HEK293 (cell line): ENCODE measurements around the gene MTFMT.

Experiments
- CTCF ChIA-PET: fragments of 350-600 bp; formaldehyde crosslinking; extraction: SDS; loops from one replicate; lab custom pipeline; 2021; ENCODE audit warnings: antibody characterized with exemption; lab: Yijun Ruan, JAX
- POLR2A ChIA-PET: fragments of 300-600 bp; formaldehyde crosslinking; extraction: SDS; loops from one replicate; lab custom pipeline; 2020; ENCODE audit warnings: antibody characterized with exemption, inconsistent platforms; lab: Yijun Ruan, JAX
- H3K27ac ChIP-seq: fragments of 200-500 bp; sonication (Bioruptor generic); 2 replicates; pipeline ENCODE4 v1.5.1; 2014; ENCODE audit warnings: low read depth, low read length, control low read depth, inconsistent platforms; ENCODE audit errors: extremely low read depth
- H3K36me3 ChIP-seq, 2 experiments: fragments of 200-500 bp in 1 of 2; sonication (Bioruptor generic) in 1 of 2; 1 replicate in 1 of 2; 2 replicates in 1 of 2; pipeline ENCODE4 v1.5.1; 2014 to 2017; ENCODE audit warnings: inconsistent platforms in 2 of 2, low read length in 2 of 2; ENCODE audit not compliant: control insufficient read depth in 2 of 2, insufficient read depth in 1 of 2
- H3K4me1 ChIP-seq: fragments of 200-500 bp; sonication (Bioruptor generic); 2 replicates; pipeline ENCODE4 v1.5.1; 2014; ENCODE audit warnings: mild to moderate bottlenecking, low read length, inconsistent platforms; ENCODE audit not compliant: control insufficient read depth, insufficient read depth
- H3K4me3 ChIP-seq: 2 replicates; pipeline ENCODE4 v1.5.1; 2011; ENCODE audit warnings: low read depth, mild to moderate bottlenecking, control low read depth, low read length, moderate library complexity
- H3K9me3 ChIP-seq: fragments of 200-500 bp; sonication (Bioruptor generic); 2 replicates; pipeline ENCODE4 v1.5.1; 2014; ENCODE audit warnings: low read depth, low read length, inconsistent platforms; ENCODE audit not compliant: control insufficient read depth, insufficient read depth
- KLF1 ChIP-seq: fragments of 450-650 bp; formaldehyde crosslinking; IDR thresholded peaks from 2 replicates; pipeline ENCODE4 v1.5.1; 2016; ENCODE audit warnings: missing biosample characterization, missing genetic modification characterization
- KLF7 ChIP-seq: fragments of 450-650 bp; formaldehyde crosslinking; IDR thresholded peaks from 2 replicates; pipeline ENCODE4 v1.5.1; 2016; ENCODE audit warnings: missing biosample characterization, missing genetic modification characterization, borderline replicate concordance
- MZF1 ChIP-seq: fragments of 450-650 bp; formaldehyde crosslinking; IDR thresholded peaks from 2 replicates; pipeline ENCODE4 v1.5.1; 2017; ENCODE audit warnings: missing biosample characterization, missing genetic modification characterization, borderline replicate concordance
- SCRT1 ChIP-seq: fragments of 450-650 bp; formaldehyde crosslinking; IDR thresholded peaks from 2 replicates; pipeline ENCODE4 v1.5.1; 2016; ENCODE audit warnings: missing biosample characterization, missing genetic modification characterization, borderline replicate concordance
- ZFP37 ChIP-seq: fragments of 450-650 bp; formaldehyde crosslinking; IDR thresholded peaks from 2 replicates; pipeline ENCODE4 v1.5.1; 2016; ENCODE audit warnings: missing biosample characterization, missing genetic modification characterization
- ZNF24 ChIP-seq: fragments of 450-650 bp; formaldehyde crosslinking; IDR thresholded peaks from 2 replicates; pipeline ENCODE4 v1.5.1; 2016; ENCODE audit warnings: missing biosample characterization, missing genetic modification characterization
- ZNF302 ChIP-seq: fragments of 450-650 bp; formaldehyde crosslinking; IDR thresholded peaks from 2 replicates; pipeline ENCODE4 v1.5.1; 2016; ENCODE audit warnings: missing biosample characterization, missing genetic modification characterization, low read depth
- ZNF311 ChIP-seq: fragments of 450-650 bp; formaldehyde crosslinking; IDR thresholded peaks from 2 replicates; pipeline ENCODE4 v1.5.1; 2017; ENCODE audit warnings: missing biosample characterization, missing genetic modification characterization, borderline replicate concordance
- ZNF37A ChIP-seq: fragments of 450-650 bp; IDR thresholded peaks from 2 replicates; pipeline ENCODE4 v1.5.1; 2018; ENCODE audit warnings: missing biosample characterization, missing genetic modification characterization
- ZNF426 ChIP-seq: fragments of 450-650 bp; formaldehyde crosslinking; IDR thresholded peaks from 2 replicates; pipeline ENCODE4 v1.5.1; 2017; ENCODE audit warnings: missing biosample characterization, missing genetic modification characterization, mild to moderate bottlenecking, inconsistent platforms, moderate library complexity
- ZNF529 ChIP-seq: fragments of 450-650 bp; formaldehyde crosslinking; IDR thresholded peaks from 2 replicates; pipeline ENCODE4 v1.5.1; 2017; ENCODE audit warnings: missing genetic modification characterization, missing biosample characterization; ENCODE audit not compliant: insufficient replicate concordance
- ZNF585B ChIP-seq: fragments of 450-650 bp; formaldehyde crosslinking; IDR thresholded peaks from 2 replicates; pipeline ENCODE4 v1.5.1; 2016; ENCODE audit warnings: missing biosample characterization, missing genetic modification characterization
- ZNF670 ChIP-seq: fragments of 450-650 bp; formaldehyde crosslinking; IDR thresholded peaks from 2 replicates; pipeline ENCODE4 v1.5.1; 2016; ENCODE audit warnings: missing biosample characterization, missing genetic modification characterization, low read depth
- ZNF768 ChIP-seq: fragments of 450-650 bp; formaldehyde crosslinking; IDR thresholded peaks from 2 replicates; pipeline ENCODE4 v1.5.1; 2018; ENCODE audit warnings: missing biosample characterization, mild to moderate bottlenecking, missing genetic modification characterization
- ZNF830 ChIP-seq: fragments of 450-650 bp; IDR thresholded peaks from 2 replicates; pipeline ENCODE4 v1.5.0; 2018; ENCODE audit warnings: missing biosample characterization, missing genetic modification characterization, low read depth, mild to moderate bottlenecking, moderate library complexity
- ZSCAN30 ChIP-seq: fragments of 450-650 bp; IDR thresholded peaks from 2 replicates; pipeline ENCODE4 v1.5.1; 2018; ENCODE audit warnings: missing biosample characterization, mild to moderate bottlenecking, missing genetic modification characterization, moderate library complexity
- TF ChIP-seq, protein P1 (sequence below): fragments of 450-650 bp; formaldehyde crosslinking; IDR thresholded peaks from 2 replicates; pipeline ENCODE4 v1.5.1; 2016; ENCODE audit warnings: missing biosample characterization, missing genetic modification characterization
- TF ChIP-seq, protein P2 (sequence below): fragments of 450-650 bp; formaldehyde crosslinking; IDR thresholded peaks from 2 replicates; pipeline ENCODE4 v1.5.1; 2016; ENCODE audit warnings: missing biosample characterization, missing genetic modification characterization, low read depth
- TF ChIP-seq, protein P3 (sequence below): fragments of 450-650 bp; formaldehyde crosslinking; IDR thresholded peaks from 2 replicates; pipeline ENCODE4 v1.5.1; 2016; ENCODE audit warnings: missing biosample characterization, missing genetic modification characterization
- TF ChIP-seq, protein P4 (sequence below): fragments of 450-650 bp; formaldehyde crosslinking; IDR thresholded peaks from 2 replicates; pipeline ENCODE4 v1.5.1; 2016; ENCODE audit warnings: missing biosample characterization, missing genetic modification characterization

MTFMT gene

GRCh38 chr15:64982472-64982871 lies 47.0 kb downstream of the MTFMT start:
- POLR2A ChIA-PET: no interaction called here
- H3K36me3 ChIP-seq: peaks cover 0 to 20% of the 10 kb centered on the region in 2 experiments; a peak in 2 of 3 replicates

GRCh38 chr15:64981812-64982431 lies 47.5 kb downstream of the MTFMT start:
- POLR2A ChIA-PET: interaction anchor here (0.6 kb wide), 1 partner anchor 31 kb away, joined by 4 read pairs; no protein-coding TSS in a partner anchor
- Histone ChIP-seq H3K9me3 (no peaks in the 10 kb centered on the region), H3K27ac (no peak overlapping the region)
- TF ChIP-seq, protein P1, sequence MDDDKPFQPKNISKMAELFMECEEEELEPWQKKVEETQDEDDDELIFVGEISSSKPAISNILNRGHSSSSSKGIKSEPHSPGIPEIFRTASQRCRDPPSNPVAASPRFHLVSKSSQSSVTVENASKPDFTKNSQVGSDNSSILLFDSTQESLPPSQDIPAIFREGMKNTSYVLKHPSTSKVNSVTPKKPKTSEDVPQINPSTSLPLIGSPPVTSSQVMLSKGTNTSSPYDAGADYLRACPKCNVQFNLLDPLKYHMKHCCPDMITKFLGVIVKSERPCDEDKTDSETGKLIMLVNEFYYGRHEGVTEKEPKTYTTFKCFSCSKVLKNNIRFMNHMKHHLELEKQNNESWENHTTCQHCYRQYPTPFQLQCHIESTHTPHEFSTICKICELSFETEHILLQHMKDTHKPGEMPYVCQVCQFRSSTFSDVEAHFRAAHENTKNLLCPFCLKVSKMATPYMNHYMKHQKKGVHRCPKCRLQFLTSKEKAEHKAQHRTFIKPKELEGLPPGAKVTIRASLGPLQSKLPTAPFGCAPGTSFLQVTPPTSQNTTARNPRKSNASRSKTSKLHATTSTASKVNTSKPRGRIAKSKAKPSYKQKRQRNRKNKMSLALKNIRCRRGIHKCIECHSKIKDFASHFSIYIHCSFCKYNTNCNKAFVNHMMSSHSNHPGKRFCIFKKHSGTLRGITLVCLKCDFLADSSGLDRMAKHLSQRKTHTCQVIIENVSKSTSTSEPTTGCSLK: no peak
- TF ChIP-seq MZF1 (tag by site-specific recombination) (no peak), ZNF830 (no peak), ZNF768 (no peak), ZNF529 (tag by site-specific recombination) (no peak), ZNF24 (tag by site-specific recombination) (no peak), ZNF426 (tag by site-specific recombination) (no peak), SCRT1 (tag by site-specific recombination) (no peak), ZNF37A (tag by site-specific recombination) (no peak), KLF7 (tag by site-specific recombination) (no peak), ZNF670 (tag by site-specific recombination) (no peak)
- TF ChIP-seq, protein P2, sequence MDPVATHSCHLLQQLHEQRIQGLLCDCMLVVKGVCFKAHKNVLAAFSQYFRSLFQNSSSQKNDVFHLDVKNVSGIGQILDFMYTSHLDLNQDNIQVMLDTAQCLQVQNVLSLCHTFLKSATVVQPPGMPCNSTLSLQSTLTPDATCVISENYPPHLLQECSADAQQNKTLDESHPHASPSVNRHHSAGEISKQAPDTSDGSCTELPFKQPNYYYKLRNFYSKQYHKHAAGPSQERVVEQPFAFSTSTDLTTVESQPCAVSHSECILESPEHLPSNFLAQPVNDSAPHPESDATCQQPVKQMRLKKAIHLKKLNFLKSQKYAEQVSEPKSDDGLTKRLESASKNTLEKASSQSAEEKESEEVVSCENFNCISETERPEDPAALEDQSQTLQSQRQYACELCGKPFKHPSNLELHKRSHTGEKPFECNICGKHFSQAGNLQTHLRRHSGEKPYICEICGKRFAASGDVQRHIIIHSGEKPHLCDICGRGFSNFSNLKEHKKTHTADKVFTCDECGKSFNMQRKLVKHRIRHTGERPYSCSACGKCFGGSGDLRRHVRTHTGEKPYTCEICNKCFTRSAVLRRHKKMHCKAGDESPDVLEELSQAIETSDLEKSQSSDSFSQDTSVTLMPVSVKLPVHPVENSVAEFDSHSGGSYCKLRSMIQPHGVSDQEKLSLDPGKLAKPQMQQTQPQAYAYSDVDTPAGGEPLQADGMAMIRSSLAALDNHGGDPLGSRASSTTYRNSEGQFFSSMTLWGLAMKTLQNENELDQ: no peak
- TF ChIP-seq, protein P3, sequence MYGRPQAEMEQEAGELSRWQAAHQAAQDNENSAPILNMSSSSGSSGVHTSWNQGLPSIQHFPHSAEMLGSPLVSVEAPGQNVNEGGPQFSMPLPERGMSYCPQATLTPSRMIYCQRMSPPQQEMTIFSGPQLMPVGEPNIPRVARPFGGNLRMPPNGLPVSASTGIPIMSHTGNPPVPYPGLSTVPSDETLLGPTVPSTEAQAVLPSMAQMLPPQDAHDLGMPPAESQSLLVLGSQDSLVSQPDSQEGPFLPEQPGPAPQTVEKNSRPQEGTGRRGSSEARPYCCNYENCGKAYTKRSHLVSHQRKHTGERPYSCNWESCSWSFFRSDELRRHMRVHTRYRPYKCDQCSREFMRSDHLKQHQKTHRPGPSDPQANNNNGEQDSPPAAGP (tag by site-specific recombination): no peak
- TF ChIP-seq, all 188 proteins: peak for 0
- H3K4me3 ChIP-seq: no peak overlapping the region
- CTCF ChIA-PET: interaction anchor here (0.6 kb wide), 1 partner anchor 1370 kb away, joined by 3 read pairs; no protein-coding TSS in a partner anchor
- peaks cover 0 to 25% of the 10 kb centered on the region in 2 experiments; a peak in 2 of 3 replicates for H3K36me3 ChIP-seq
- no peaks in the 10 kb centered on the region for H3K4me1 ChIP-seq

More at GRCh38 chr15:64982472-64982871, 47.0 kb downstream of the MTFMT start:
- no peak overlapping the region for H3K4me3 ChIP-seq
- H3K4me1 ChIP-seq: no peaks in the 10 kb centered on the region
- no peaks in the 10 kb centered on the region for H3K9me3 ChIP-seq
- CTCF ChIA-PET: no interaction called here
- H3K27ac ChIP-seq: no peak overlapping the region
- no peak for TF ChIP-seq KLF1

DNA sequence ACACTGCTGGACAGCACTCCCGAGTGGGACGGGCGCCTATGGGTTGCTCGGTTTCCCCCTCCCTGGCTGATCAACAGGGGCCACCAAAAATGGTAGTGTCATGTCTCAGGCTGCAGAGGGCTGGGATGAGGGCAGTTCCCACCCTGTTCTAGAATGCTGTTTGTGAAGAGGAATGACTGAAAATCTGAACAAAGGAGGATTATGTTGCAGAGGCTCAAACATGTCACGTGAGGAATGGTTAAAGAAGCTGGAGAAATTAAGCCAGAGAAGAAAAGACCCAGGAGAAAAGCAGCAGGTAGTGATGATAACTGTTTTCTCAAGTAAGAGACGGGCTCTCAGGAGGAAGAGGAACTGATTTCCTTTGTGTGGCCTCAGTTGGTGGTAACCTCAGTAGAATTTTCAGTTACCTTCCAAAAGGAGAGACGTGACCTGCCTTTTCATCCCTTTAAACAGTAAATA lies 50.2 kb downstream of the MTFMT start:
- ChIA-PET POLR2A (no interaction called here), CTCF (interaction anchor here (0.6 kb wide), 1 partner anchor 71 kb away, joined by 3 read pairs; no protein-coding TSS in a partner anchor)
- H3K4me1 ChIP-seq: no peaks in the 10 kb centered on the region
- peaks cover 8 to 30% of the 10 kb centered on the region in 2 experiments; a peak in 2 of 3 replicates for H3K36me3 ChIP-seq
- H3K9me3 ChIP-seq: no peaks in the 10 kb centered on the region
- H3K27ac ChIP-seq: no peak overlapping the region
- no peak overlapping the region for H3K4me3 ChIP-seq
- no peak for TF ChIP-seq ZSCAN30 (tag by site-specific recombination)
- TF ChIP-seq ZFP37 (tag by site-specific recombination): no peak
- TF ChIP-seq, protein P4, sequence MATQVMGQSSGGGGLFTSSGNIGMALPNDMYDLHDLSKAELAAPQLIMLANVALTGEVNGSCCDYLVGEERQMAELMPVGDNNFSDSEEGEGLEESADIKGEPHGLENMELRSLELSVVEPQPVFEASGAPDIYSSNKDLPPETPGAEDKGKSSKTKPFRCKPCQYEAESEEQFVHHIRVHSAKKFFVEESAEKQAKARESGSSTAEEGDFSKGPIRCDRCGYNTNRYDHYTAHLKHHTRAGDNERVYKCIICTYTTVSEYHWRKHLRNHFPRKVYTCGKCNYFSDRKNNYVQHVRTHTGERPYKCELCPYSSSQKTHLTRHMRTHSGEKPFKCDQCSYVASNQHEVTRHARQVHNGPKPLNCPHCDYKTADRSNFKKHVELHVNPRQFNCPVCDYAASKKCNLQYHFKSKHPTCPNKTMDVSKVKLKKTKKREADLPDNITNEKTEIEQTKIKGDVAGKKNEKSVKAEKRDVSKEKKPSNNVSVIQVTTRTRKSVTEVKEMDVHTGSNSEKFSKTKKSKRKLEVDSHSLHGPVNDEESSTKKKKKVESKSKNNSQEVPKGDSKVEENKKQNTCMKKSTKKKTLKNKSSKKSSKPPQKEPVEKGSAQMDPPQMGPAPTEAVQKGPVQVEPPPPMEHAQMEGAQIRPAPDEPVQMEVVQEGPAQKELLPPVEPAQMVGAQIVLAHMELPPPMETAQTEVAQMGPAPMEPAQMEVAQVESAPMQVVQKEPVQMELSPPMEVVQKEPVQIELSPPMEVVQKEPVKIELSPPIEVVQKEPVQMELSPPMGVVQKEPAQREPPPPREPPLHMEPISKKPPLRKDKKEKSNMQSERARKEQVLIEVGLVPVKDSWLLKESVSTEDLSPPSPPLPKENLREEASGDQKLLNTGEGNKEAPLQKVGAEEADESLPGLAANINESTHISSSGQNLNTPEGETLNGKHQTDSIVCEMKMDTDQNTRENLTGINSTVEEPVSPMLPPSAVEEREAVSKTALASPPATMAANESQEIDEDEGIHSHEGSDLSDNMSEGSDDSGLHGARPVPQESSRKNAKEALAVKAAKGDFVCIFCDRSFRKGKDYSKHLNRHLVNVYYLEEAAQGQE (tag by site-specific recombination): no peak
- TF ChIP-seq ZNF311 (tag by site-specific recombination): no peak
- TF ChIP-seq, protein P3 (tag by site-specific recombination): no peak
- TF ChIP-seq SCRT1 (tag by site-specific recombination): no peak
- no peak for TF ChIP-seq ZNF302
- no peak for TF ChIP-seq ZNF585B (tag by site-specific recombination)
